Body of pancreas (tissue), 4 donors: Measurements from ENCODE around the gene INPP5J. TPM values are rescaled to one million over a fixed set of nuclear protein-coding genes. Genes with fewer than 3 reads are reported as not detected.
A peak's percentile ranks its signal among the peaks of the same experiment; 100 is the strongest.

Experiments used
- ATAC-seq: fragments of 150-250 bp; one replicate; pipeline ENCODE4 v1.9.1; 2016
- DNase-seq, 4 donors: peaks; one replicate each; pipeline ENCODE4 v3.0.0-alpha.2; 2019
- H3K27ac ChIP-seq, 4 donors: fragments of 200-600 bp; sonication (generic); 1 replicate in 3 of 4; 2 replicates in 1 of 4; pipeline versions ENCODE4 v1.5.1 to v1.6.1; 2016 to 2019; ENCODE audit warnings: mild to moderate bottlenecking in 1 of 4, mixed read lengths in 1 of 4, moderate library complexity in 1 of 4
- H3K27me3 ChIP-seq, 2 donors: fragments of 200-600 bp; sonication (generic); one replicate each; pipeline ENCODE4 v1.6.0; 2016; ENCODE audit warnings: mild to moderate bottlenecking in 1 of 2
- H3K36me3 ChIP-seq, 2 donors: fragments of 200-600 bp; sonication (generic); replicated peaks in 1 of 2; 2 replicates each; pipeline ENCODE4 v1.5.1; 2016; ENCODE audit warnings: low read depth in 2 of 2; ENCODE audit not compliant: insufficient read depth in 1 of 2
- H3K4me1 ChIP-seq: fragments of 200-600 bp; sonication (generic); one replicate; pipeline ENCODE4 v1.6.0; 2016
- H3K4me3 ChIP-seq, 2 donors: fragments of 200-600 bp; sonication (generic); 1 replicate in 1 of 2; 2 replicates in 1 of 2; pipeline ENCODE4 v1.5.1; 2016 to 2019
- H3K9me3 ChIP-seq, 3 donors: fragments of 200-600 bp; sonication (generic); 1 replicate in 2 of 3; 2 replicates in 1 of 3; pipeline ENCODE4 v1.5.1; 2016
- POLR2A ChIP-seq, 3 donors: fragments of 450-650 bp; IDR thresholded peaks; one replicate each; pipeline ENCODE4 v1.6.1; 2016; ENCODE audit warnings: antibody characterized with exemption in 3 of 3, mild to moderate bottlenecking in 2 of 3
- WGBS, 2 donors: methylation state at CpG; one replicate each; pipeline ENCODE4 v1.1.5; 2017; 5-methylcytosine and 5-hydroxymethylcytosine counted together
- intact Hi-C: fragments of 100-400 bp; cut with DNase I; formaldehyde crosslinking; loops from one replicate; pipeline ENCODE4 v1.15.1; 2023
- total RNA-seq, 2 donors: library from RNA; depleted of rRNA; stranded (reverse); fragments of >200 nt; gene quantifications; one replicate each; pipeline ENCODE4 v1.1.0, GENCODE V29; 2016
- TF ChIP-seq, protein P1 (sequence below), 7 experiments: fragments of 450-650 bp in 4 of 7; fragments of 200-600 bp in 3 of 7; sonication (generic) in 3 of 7; IDR thresholded peaks; one replicate each; pipeline ENCODE4 v1.5.1; 2016 to 2019; ENCODE audit warnings: antibody characterized with exemption in 7 of 7

Gene INPP5J
- total RNA-seq, 2 donors from 2014 or later, result 16.1 to 17.8 TPM

DNA sequence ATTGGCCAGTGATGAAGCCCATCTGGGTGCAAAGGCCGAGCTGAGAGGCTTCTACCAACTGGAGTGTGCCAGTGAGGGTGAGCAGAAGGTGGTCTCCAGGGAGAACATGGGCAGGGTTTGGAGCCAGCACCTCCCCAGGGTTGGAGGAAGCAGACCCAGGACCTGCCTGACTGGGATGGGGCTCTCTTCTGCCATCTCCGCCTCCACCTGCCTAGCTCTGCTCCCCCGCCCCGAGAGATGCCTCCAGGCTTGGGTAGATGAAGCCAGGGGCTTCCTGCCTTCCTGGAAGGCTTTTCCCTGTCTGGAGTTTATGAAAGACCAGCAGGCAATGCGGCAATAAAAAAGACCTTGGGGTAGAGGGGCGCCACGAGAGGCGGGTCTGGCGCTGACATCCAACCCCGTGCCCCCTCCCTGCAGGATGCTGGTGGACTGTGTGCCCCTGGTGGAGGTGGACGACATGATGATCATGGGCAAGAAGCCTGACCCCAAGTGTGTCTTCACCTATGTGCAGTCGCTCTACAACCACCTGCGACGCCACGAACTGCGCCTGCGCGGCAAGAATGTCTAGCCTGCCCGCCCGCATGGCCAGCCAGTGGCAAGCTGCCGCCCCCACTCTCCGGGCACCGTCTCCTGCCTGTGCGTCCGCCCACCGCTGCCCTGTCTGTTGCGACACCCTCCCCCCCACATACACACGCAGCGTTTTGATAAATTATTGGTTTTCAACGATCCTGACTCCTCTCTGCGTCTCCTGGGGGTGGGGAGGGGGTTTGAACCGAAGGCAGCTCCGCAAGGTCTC, 18.7 kb upstream of the INPP5J start:
- intact Hi-C loops, result no loop called here
- 79 to 89% methylated on average over 29 to 32 of the region's 33 CpGs for WGBS, 2 donors
- no peak for TF ChIP-seq POLR2A (IDR thresholded peaks at IDR 0.05)
- TF ChIP-seq, protein P1, sequence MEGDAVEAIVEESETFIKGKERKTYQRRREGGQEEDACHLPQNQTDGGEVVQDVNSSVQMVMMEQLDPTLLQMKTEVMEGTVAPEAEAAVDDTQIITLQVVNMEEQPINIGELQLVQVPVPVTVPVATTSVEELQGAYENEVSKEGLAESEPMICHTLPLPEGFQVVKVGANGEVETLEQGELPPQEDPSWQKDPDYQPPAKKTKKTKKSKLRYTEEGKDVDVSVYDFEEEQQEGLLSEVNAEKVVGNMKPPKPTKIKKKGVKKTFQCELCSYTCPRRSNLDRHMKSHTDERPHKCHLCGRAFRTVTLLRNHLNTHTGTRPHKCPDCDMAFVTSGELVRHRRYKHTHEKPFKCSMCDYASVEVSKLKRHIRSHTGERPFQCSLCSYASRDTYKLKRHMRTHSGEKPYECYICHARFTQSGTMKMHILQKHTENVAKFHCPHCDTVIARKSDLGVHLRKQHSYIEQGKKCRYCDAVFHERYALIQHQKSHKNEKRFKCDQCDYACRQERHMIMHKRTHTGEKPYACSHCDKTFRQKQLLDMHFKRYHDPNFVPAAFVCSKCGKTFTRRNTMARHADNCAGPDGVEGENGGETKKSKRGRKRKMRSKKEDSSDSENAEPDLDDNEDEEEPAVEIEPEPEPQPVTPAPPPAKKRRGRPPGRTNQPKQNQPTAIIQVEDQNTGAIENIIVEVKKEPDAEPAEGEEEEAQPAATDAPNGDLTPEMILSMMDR (IDR thresholded peaks at IDR 0.05), result no peak
- H3K4me3 ChIP-seq, result no peak overlapping the region
- ATAC-seq, result no peak
- peak in 1 of 4 donors; percentile 48 for DNase-seq
- H3K9me3 ChIP-seq, result no peaks in the 10 kb centered on the region
- H3K4me1 ChIP-seq, result peaks cover 23% of the 10 kb centered on the region
- H3K27me3 ChIP-seq, result no peaks in the 10 kb centered on the region
- no peak overlapping the region for H3K27ac ChIP-seq
- H3K36me3 ChIP-seq, result peaks cover 0 to 8% of the 10 kb centered on the region in 2 donors

DNA sequence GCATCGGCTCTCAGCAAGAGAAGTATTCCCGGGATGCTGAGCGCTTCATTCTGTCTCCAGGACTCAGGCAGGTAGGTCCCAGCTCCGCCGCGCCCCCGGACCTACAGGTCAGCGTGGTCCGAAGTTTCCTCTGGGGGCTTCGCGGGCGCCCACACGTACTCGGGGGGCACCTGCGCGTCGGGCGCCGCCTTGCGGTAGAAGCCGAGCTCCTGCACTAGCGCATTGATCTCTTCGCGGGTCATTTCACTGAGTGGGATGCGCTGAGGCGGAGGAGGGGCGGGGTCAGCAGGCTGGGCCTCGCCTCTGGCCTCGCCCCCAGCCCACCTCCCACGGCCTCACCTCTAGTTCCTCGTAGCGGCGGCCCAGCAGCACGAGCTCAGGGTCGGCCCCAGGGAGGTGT, 17.9 kb upstream of the INPP5J start:
- Histone ChIP-seq H3K9me3 (no peaks in the 10 kb centered on the region), H3K4me1 (peaks cover 23% of the 10 kb centered on the region), H3K27me3 (no peaks in the 10 kb centered on the region), H3K27ac (no peak overlapping the region), H3K4me3 (no peak overlapping the region), H3K36me3 (peaks cover 0 to 2% of the 10 kb centered on the region in 2 donors)
- ATAC-seq (no peak), DNase-seq (no peak)
- intact Hi-C loops, result no loop called here
- 70 to 82% methylated on average over 25 to 35 of the region's 35 CpGs for WGBS, 2 donors
- TF ChIP-seq, protein P1 (IDR thresholded peaks at IDR 0.05), result no peak
- no peak for TF ChIP-seq POLR2A (IDR thresholded peaks at IDR 0.05)

DNA sequence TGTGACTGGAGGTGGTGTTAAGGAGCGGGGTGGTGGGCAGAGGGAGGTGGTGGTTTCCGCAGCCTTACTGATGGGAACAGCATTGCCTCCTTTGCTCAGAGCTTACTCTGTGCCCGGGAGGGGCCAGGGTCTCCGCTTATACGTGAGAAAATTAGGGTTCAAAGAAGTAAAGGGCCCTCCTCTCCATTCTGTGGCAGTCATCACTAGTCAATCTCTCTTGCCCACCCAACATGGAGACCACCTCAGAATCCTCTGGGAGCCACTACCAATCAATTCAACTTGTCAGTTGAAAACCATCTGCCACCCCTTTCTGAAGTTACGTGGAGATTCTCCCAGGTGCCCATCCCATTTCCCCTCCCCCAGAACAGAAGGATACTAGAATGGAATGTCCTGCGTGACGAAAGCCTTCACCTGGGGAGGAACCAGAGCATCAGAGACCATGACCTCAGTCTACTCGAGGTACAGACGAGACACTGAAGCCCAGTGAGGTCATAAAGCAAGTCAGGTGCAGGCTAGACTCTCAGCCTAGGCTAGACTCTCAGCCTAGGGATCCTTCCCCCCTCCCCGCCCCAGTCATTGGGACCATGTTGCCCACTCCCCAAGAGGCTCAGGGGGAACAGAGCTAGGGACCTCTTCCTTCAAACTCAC, 17.4 kb upstream of the INPP5J start:
- TF ChIP-seq, protein P1 (IDR thresholded peaks at IDR 0.05), result no peak
- TF ChIP-seq POLR2A (IDR thresholded peaks at IDR 0.05), result no peak
- ATAC-seq (no peak), DNase-seq (no peak)
- peak overlapping the region in 3 of 4 donors; percentile 46 to 91 (median 80) for H3K27ac ChIP-seq
- no peaks in the 10 kb centered on the region for H3K27me3 ChIP-seq
- intact Hi-C loops, result no loop called here
- WGBS, 2 donors, result 74 to 82% methylated on average over 10 to 11 of the region's 11 CpGs
- H3K4me3 ChIP-seq, result no peak overlapping the region
- peaks cover 0 to 2% of the 10 kb centered on the region in 2 donors for H3K36me3 ChIP-seq
- H3K9me3 ChIP-seq, result no peaks in the 10 kb centered on the region
- peaks cover 23% of the 10 kb centered on the region for H3K4me1 ChIP-seq

DNA sequence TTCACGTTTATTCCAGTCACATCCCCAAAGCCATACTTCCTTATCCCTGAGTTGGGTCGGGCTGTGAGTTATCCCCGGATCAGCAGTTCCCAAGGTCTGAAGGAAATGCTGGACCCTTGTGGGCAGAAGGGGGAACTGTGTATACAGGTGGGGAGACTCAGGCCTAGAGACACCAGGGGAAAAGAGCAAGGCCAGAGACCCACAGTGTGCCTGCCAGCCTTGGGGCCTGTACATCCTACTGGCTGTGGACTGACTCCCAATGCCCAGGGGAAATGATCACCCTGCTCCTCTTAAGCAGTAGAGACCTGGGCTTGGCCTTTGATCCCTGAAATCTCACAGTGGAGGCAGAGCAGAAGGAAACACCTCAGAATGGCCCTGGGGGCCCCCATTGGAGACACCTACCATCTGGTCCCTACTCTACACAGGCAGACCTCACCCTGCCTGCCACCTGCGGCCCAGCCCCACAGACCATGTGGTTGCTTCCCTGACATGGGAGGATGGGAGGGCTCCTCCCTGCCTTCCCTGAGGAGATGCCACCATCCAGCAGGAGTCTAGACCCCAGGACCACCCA, 16.7 kb upstream of the INPP5J start:
- H3K9me3 ChIP-seq, result no peaks in the 10 kb centered on the region
- no peak for ATAC-seq
- H3K4me1 ChIP-seq, result peaks cover 23% of the 10 kb centered on the region
- intact Hi-C loops, result no loop called here
- no peaks in the 10 kb centered on the region for H3K36me3 ChIP-seq
- DNase-seq, result no peak
- TF ChIP-seq POLR2A (IDR thresholded peaks at IDR 0.05), result no peak
- TF ChIP-seq, protein P1 (IDR thresholded peaks at IDR 0.05), result peak in 1 of 7 experiments; percentile 7
- H3K27me3 ChIP-seq, result no peaks in the 10 kb centered on the region
- 31 to 38% methylated on average over 3 to 4 of the region's 4 CpGs for WGBS, 2 donors
- peak overlapping the region; percentile 46 to 91 (median 78) for H3K27ac ChIP-seq
- no peak overlapping the region for H3K4me3 ChIP-seq
